Stimulated activated naive CD4-positive, alpha-beta T cell treated with Interleukin-2 at 50 U/mL for 16 hours (primary cell): ENCODE measurements around the gene IGSF9B.

Experiments
- DNase-seq: peaks from one replicate; lab custom pipeline; 2025; lab: John Stamatoyannopoulos, UW

The IGSF9B gene

DNA sequence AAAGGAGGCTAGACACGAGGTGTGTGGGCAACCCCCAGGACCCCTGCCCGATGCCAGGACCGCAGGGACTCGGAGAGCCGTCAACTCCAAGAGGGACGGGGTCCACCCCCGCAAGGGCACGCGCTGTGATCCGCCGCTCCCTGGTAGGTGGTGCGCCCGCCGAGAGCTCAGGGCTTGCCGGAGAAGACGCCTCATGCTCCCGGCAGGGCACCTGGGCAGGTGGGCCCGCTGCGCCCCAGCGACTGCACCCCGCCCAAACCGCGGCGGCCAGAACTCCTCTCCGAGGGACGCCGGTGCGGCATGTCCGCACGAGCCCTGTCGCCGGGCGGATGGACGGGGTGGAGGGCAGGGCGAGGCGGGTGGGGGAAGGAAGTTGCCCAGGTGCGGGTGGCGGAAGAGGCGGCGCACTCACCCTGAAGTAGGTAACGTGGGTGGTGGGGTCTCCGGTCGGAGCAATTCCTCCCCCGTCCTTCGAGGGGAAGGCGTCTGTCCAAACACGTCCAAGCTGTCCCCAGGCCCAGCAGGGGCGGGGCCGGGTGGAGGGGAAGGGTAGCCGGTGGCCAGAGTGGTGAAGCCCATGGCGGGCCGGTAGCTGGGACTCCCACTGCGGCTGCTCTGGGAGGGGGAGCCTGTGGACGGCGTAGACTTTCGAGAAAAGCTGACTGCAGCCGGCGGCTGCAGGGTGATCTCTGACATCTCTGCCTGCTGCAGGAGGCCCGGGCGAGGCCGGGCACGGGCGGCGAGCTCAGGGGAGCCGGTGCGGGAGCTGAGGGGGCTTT, 37.2 kb downstream of the IGSF9B start:
- no peak for DNase-seq

DNA sequence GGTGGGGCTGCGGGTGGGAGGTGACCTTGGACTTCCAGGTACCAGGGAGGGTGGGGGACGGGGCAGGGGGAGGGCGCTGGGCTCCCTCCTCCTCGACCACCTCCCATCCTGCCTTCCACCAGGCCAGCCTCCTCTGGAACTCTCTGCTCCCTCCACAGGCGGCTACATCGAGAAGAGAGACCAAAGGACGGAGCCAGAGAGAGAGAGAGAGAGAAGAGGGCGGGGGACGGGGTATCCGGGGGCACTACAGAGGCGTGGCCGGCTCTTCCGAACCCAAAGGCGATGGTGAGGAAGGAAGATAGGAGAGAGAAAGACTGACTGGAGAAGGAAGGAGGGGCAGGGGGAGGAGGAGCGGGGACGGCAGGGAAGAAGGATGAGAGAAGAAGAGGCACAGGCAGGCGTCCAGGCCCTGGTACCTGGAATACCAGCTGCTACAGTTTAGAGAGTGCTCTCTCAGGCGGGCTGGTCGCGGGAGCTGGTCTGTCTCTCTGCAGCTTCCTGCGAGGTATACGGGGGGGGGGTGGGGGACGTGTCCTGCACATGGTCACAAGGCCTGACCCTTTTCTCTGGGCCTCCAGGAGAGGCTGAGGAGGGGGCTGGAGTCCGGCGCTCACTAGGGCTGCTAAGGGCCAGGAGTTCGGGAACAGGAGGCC, 38.0 kb downstream of the IGSF9B start:
- no peak for DNase-seq

DNA sequence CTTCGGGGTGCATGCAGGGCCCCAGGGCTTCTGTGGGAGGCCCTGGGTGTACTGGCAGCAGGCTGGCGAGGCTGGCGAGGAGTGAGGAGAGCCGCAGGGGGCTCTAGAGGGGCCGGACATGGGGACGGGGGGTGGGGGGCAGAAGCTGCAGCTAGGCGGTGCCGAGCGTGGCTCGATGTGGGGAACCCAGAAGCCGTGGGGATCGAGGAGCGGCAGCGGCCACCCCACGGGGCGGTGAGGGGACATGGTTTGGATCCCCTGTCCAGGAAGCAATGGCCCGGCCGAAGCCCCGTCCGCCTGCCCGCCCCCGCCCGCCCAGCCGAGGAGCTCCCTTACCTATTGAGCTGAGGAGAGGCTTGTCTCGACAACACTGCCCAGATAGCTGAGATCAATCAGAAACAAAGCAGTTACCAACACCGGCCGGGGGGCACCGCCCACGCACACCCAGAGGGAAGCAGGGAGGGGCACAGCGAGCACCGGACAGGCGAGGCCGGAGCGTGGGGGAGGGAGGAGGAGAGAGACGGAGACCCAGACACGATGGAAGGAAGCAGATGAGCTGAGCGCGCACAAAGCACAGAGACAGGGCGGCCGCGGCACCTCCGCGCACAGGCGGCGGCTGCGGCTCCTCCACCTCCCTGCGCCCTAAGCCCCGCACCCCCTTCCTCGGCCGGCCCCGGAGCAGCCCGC, 38.7 kb downstream of the IGSF9B start:
- no peak for DNase-seq

DNA sequence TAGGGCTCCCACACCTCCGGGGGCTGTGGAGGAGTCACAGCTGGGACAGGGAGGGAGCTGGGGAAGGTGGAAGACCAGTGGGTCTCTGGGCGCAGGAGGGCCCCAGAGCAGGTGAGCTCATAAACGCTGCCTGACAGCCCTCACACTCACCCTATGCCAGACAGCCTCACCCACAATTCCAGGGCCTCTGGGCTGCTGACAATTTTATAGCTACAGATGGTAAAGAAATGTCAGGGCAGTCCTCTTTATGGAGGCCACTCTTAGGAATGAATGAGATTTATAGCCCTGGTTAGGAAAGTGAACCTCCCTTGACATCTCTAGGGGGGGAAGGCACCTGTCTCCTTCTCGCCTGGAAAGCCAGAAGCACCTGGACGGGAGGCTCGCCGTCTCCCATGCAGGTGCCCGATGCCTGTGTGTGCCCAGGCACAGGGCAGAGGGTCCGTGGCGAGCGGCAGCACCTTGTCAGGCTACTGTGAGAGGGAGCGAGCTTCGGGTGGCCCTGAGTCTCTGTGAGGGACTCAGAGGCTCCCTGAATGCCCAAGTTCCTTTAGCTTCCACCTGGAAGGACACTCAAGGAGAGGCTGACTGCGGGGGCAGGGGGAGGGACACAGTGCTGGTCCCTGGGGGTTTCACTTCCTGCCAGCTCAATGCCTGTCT, 39.9 kb downstream of the IGSF9B start:
- DNase-seq = no peak

DNA sequence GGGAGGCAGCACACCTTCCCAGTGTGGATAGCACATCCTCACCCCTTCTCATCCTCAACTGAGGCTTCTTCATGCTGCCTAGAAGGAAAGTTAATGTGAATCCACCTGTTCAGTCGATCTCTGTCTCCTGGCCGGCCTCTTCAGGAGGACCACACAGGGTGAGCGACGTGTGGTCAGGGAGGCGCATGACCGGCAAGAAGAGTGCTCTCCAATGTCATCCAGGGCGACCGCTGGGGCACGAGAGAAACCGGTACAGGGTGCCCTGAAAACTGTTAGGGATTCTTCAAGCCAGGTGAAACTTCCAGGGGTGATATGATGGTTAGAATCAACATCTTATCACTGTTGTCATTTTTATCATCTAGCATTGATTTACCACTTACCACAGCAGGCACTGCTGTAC, 43.0 kb downstream of the IGSF9B start:
- no peak for DNase-seq

DNA sequence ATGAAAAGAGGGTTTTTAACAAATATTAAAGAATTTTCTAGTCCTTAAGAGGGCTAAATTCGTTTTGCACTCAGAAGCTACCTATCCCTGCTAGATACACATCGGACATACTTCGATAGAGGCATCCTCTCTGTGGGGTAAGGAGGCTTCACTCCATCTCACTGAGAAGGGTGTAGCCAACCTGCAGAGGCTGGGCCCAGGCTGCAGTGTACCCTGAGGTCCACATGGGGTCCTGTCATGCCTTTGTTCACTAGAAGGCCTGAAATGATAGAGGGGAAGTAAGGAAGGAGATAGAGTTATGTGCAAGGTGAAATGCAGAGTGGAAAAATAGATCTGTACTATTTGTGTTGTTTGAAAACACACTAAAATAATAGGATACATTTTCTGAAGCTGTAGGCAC, 45.6 kb downstream of the IGSF9B start:
- no peak for DNase-seq

DNA sequence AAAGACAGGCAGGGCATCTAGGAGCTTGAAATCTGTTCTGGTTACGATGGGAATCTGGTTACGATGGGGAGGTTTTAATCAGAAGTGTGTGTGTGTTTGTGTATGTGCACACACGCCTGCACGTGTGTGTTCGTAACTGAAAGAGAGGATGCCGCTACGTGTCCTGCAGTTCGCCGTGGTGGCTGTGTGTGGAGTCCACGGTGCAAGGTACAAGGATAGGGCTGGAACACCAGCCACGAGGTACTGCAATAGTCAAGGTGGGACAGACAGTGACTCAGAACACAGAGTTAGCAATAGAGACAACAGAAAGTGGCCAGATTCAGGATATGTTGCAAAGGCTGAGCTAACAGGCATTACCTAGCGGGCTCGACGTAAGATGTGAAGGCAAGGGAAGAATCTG, 46.7 kb downstream of the IGSF9B start:
- no peak for DNase-seq

DNA sequence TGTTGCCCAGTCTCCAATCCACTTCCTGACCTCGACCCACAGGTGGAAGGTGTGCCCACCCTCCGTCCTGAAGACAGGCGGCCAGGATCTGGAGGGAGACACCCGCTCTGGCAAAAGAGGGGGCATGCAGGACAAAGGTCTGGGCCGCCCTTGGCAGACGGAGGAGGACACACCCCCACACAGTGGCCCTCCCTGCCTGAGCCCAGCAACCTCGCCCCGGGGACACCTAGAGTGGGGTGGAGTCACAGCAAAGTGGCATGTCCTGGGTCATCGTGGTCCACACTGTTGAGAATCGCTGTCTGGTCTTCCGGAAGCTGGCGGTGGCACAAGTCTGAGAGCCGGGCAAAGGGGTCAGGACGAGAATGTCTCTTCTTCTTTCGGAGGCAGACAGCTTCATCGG, 47.9 kb downstream of the IGSF9B start:
- DNase-seq = no peak

DNA sequence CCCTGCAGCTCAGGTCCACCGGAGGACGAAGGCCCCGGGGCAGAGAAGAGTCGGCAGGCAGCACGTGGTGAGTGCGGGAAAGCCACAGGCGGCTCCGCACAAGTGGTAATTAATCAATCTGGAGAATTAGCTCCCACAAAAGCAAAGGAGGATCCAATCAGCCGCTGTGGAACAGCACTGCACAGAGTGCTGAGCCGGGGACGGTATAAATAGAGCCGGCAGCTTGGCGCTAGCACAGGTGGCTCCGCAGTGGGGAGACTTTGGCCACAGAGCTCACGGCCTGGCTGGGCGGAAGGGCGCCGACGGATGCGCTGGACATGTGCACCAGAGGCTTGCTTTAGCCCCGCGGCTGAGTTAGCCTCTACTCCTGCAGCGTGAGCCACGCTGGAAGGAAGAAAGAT, 48.9 kb downstream of the IGSF9B start:
- no peak for DNase-seq

DNA sequence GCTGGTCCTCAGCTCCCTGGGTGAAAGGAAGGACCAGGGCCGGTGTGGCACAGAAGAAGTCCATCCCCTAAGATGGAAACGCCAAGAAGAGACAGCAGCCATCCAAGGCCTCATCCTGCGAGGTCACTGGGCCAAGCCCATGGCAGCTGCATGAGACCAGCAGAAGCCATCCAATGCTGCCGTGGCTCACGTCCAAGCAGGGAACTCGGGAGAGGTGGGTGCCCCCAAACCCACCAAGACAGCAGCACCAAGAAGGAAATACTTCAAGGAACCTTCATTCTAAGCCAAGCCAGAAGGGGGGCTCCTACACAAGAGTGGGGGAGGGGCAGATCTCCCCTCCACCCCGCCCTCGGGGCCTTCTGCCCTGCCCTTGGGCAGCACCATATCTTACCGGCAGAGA, 49.6 kb downstream of the IGSF9B start:
- no peak for DNase-seq

DNA sequence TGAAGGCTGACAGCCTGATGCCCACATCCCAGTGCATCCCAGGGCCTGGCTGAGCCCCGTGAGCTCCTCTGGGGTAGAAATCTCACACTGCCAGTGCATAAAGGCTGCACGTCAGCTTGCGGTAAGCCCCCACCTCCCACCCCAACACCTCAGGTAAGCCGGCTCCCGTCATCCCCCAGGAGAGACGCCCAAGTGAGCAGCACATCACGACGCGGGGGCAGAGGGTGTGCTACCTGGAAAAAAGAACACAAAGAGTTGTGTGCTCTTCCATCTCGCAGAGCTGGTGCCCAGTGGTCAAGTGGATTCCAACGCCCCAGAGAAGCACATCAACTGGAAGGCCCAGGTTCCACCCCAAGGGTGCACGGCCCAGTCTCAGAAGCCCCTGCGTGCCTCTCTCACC, 50.0 kb downstream of the IGSF9B start:
- DNase-seq = no peak

DNA sequence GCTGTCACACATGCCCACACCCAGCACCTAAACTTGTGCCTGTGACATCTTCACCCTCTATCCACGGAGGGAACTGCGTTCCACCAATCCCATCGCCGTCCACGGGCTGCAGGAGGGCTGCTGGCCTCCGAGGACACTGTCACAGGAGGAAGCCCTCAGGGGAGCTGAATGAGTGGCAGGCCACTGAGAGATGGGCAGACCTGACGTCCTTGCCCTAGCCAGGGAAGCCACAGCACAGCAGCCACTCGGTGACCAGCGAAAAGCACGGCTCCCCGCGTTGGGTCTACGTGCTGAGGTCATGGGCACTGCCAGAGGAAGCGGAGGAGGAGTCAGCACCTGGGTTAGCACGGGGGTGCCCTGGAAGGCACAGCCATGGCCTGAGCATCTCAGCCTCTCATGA, 50.5 kb downstream of the IGSF9B start:
- no peak for DNase-seq

DNA sequence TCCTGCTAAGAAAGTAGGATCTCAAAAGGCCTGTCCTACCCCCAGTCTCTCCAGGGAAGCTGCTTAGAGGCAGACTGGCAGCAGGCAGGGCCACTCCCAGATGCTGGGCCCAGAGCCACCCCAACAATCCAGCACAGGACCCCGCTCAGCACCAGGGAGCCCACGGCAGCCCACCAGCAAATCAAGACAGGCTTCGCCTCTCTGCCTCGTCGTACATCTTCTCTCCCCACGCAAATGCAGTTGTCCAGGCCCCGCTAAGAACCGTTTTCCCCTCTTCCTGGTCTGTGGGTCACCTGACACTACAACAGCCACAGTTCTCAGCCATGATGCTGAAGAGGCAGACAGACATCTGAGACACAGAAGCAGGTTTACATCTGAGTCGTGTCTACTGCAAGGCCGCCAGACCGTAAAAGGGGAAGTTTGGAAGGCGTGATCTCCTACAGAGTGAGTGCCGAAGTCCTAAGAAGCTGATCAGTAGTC, 51.1 kb downstream of the IGSF9B start:
- DNase-seq = no peak

DNA sequence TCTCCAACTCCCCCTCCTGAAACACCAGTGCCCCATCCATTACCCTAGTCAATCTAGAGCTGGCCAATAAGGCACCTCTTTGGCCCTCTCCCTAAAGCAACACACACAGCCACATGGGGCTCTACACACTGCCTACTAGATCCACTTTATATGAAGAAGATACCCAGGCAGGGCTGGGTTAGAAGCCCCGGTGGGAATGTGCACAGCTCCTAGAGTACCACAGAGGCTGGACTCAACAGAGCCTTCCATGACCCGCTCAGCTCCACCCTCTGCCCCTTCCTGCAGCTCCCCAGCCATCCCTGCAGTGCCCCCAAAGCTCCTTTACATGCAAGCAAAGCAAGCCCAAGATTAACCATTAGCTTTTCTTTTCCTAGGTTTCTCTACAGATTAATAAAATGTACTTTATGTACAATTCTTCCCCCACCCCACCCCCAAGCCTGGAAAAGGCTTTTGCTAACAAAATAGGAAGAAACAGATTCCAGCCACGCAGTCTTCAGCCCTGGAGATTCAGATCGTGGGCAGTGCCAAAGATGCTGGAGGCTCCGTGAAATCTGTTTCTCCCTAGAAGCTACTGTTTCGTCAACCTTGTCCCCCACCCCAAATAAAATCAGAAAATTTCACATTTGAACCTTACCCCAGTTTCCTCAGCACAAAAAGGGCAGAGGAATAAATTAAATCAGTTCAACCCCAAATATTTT, 51.8 kb downstream of the IGSF9B start:
- DNase-seq = no peak

DNA sequence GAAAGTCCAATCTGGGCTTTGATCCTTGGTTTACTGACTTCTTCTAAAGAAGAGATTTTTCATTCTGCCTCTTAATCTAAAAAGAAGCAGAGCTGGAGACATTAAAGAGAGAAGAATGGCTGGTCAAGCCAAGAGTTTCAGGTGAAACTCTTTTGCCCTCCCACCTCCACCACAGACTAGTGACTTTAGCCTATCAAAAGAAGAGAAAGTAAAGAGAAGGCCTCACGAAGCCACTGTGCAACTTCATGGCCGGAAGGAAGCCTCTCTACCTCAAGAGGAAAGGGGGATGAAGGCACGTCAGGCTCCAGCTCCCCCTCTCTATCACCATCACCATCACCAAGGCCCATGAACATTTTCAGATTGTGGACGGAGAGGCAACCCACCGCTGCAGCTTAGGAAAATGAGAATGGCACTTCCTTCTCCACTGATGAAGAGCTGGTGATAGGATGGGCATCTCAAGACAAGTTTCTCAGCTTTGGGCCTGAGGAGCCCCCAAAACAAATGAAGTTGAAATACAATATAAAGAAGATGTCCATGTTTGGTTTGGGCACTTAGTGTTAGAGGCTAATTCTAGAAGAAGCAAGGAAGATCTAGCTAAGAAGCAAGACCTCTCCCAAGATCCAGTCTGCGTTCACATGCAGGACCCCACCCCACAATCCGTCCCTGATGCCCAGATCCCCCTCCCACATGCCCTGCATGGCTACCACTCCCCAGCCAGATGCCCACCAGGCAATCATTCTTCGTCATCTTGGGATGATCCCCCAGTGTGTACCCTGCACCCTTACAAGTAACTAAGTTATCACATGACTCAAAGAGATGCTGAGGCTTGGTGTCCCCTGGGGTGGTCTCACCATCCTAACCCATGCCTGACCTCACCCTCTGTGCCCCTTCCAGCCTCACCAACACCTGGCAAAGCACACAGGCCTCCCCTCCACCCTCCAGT, 52.6 kb downstream of the IGSF9B start:
- no peak for DNase-seq

DNA sequence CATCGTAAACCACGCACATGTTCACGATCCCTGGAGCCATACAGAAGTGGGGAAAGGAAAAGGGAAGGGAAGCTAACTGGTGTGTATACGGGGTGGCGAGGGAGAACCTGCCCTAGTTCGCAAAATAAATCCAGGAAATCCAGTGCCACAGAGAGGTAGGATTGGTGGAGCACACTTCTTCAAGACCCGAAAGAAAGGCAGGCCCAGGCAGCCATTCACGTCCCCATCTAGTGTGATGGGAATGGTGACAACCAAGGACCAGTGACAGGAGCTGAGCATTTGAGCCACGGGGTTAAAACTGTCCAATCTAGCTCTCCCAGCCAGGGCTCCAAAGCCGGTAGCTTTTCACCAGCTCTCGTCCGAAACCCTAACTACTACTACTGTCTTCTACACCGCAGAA, 53.7 kb downstream of the IGSF9B start:
- no peak for DNase-seq

DNA sequence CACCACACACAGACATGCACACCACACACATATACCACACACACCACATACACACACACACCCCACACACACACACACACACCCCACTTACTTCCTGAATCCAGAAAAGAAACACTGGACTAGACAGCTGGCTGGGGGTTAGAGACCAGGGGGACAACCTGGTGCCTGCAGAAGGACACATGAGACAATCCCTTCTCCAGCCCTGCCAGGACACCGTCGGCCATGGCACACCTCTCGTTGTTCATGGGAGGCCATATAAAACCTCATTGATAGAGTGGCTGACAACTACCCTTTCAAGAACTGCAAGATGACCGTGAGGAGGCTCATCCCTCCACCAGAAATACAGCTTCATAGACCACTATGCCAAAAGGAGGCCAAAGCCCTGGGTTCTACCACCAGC, 54.3 kb downstream of the IGSF9B start:
- no peak for DNase-seq

DNA sequence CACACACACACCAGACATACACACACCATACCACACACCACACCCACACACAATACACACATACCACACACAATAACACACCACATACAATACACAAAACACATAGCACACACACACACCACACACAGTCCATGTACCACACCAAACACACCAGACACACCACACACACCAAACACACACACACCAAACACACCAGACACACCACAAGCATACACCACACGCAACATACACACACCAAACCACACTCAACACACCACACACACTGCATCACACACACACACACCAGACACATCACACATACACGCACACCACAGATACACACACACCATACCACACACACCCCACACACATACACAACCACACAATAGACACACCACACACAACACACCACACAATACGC, 54.8 kb downstream of the IGSF9B start:
- DNase-seq = no peak

DNA sequence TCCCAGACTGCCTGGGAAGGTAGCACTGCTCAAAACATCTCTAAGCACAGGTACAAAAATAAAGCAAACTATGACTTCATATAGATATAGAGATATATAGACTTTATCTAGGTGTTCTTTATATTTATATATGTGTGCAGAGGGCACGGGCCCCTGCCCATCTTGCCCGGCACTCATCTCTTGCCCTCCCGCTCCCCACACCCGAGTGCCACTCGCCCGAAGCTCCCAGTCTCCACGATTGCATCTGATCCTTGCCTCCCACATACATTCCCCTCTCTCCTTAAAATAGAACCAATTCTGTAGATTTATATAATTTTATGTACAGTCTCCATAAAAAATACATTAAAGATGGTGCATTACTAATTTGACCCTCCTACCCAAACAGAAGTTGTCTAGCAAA, 55.5 kb downstream of the IGSF9B start:
- no peak for DNase-seq

DNA sequence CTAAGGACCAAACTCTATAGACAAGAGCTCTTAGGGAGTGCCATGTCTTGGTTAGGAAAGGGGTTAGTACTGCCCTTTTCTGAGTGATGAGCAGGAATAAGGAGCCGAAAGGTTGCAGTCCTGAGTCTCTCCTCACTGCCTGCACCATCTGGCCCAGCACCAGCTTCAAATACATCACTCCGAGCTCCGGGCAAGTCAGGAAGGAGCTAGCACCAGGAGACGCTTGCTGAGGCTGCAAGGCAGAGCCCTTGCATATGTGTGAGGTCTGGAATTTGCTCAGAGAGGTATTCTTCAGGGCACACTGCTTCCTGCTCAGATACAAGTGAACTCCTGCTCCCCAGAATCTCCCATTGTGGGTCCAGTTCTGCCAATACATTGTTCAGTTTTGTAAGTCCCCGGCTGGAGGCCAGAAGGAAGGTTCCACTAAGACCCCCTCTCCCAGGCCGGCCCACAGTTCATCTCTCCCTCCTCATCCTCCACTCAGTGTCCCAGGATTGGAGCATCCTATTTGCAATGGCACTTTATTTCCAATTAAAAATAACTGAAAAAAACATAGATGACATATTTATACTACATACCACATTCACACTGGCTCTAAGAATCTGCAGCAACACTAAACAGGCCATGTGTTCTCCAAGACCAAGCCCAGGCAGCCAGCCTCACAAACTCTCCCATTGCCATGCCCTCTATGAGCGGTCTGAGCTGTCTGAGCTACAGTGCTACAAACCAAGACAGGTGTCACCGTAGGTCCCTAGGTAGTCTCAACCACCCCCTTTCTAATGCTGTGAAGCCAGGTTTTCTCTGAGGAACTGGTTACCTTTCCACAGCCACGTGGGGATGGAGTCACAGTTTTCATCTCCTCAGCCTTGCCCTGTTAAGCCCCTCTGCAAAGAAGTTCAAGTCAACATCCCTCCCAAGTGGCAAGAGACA, 56.3 kb downstream of the IGSF9B start:
- no peak for DNase-seq
